ENCODE data around the gene EPHA6. TPM values are rescaled to one million over a fixed set of nuclear protein-coding genes. Genes with fewer than 3 reads are reported as not detected.

EPHA6 gene
- total and polyA plus RNA-seq, 2 donors (not counting 3 experiments of a cell fraction or from before 2014, with no cell fraction given): not detected

GRCh38 chr3:97301114-97301513, 486.7 kb downstream of the EPHA6 start:
- dilution Hi-C loops (cut with MboI; ENCODE audit: extremely low pct_ligation_motif_present, low sequenced_read_pairs) (no loop called here), intact Hi-C loops (cut with micrococcal nuclease) (no loop called here)
- no peak for DNase-seq (ENCODE audit: low read depth, low spot score)
- H3K27ac ChIP-seq (ENCODE audit: insufficient read depth, low read depth, low read length): no peak overlapping the region
- no TSS peak for BruUV-seq (replicated peaks)
- no peaks in the 10 kb centered on the region for H3K9me1 ChIP-seq (replicated peaks; ENCODE audit: control insufficient read depth, extremely low read depth, insufficient read depth, low read length)
- H3K4me3 ChIP-seq (replicated peaks in 1 of 3; ENCODE audit: insufficient read depth in 1 of 3, low read depth in 1 of 3, low read length in 3 of 3): no peak overlapping the region
- no peak for FAIRE-seq
- no peaks in the 10 kb centered on the region for H4K20me1 ChIP-seq (replicated peaks; ENCODE audit: control insufficient read depth, extremely low read depth, insufficient read depth, low read length)
- no peaks in the 10 kb centered on the region for H3K36me3 ChIP-seq (ENCODE audit: control insufficient read depth in 2 of 2, extremely low read depth in 1 of 2, insufficient read depth in 2 of 2, low read length in 2 of 2)
- H3K9ac ChIP-seq (replicated peaks; ENCODE audit: extremely low read depth, insufficient read depth, low read length): no peak overlapping the region
- TF ChIP-seq GATA2 (IDR thresholded peaks at IDR 0.05; ENCODE audit: insufficient read depth, insufficient read length, low read depth, low read length): no peak
- TF ChIP-seq POLR2AphosphoS5 (IDR thresholded peaks at IDR 0.05; ENCODE audit: insufficient read depth, low read depth, low read length): no peak
- TF ChIP-seq JUN (IDR thresholded peaks at IDR 0.05; ENCODE audit: borderline replicate concordance, insufficient read depth, insufficient read length, low read depth): no peak
- no peak for TF ChIP-seq FOS (IDR thresholded peaks at IDR 0.05; ENCODE audit: borderline replicate concordance, insufficient read depth, low read length)
- no peak for TF ChIP-seq MAX (IDR thresholded peaks at IDR 0.05; ENCODE audit: insufficient read depth, insufficient read length)
- TF ChIP-seq MYC (IDR thresholded peaks at IDR 0.05; ENCODE audit: low read depth, low read length): no peak
- TF ChIP-seq CTCF (IDR thresholded peaks at IDR 0.05; ENCODE audit: extremely low read depth in 1 of 2, insufficient read depth in 1 of 2, low read depth in 1 of 2, low read length in 2 of 2): no peak
- TF ChIP-seq POLR2A (IDR thresholded peaks at IDR 0.05; ENCODE audit: low read depth, low read length): no peak
- no peak for TF ChIP-seq EZH2 (IDR thresholded peaks at IDR 0.05; ENCODE audit: borderline replicate concordance, low read depth, low read length, severe bottlenecking)
- H3K4me1 ChIP-seq (ENCODE audit: control insufficient read depth, extremely low read depth, insufficient read depth, low read length): no peaks in the 10 kb centered on the region
- CTCF ChIA-PET: no interaction called here
- H3K79me2 ChIP-seq (ENCODE audit: control insufficient read depth, insufficient read depth, low read length): no peaks in the 10 kb centered on the region
- POLR2A ChIA-PET: no interaction called here
- H3K4me2 ChIP-seq (ENCODE audit: insufficient read depth, low read length): no peak overlapping the region
- no peaks in the 10 kb centered on the region for H3K9me3 ChIP-seq (replicated peaks; ENCODE audit: control insufficient read depth, insufficient read depth, low read length)
- H2AFZ ChIP-seq (ENCODE audit: low read depth, low read length): no peak overlapping the region
- no peaks in the 10 kb centered on the region for H3K27me3 ChIP-seq (ENCODE audit: control insufficient read depth in 2 of 2, insufficient read depth in 2 of 2, low read length in 2 of 2)

All from endothelial cell of umbilical vein (primary cell).